T-helper 2 cell (primary cell): ENCODE data around the gene MAP2K2.

ENCODE experiments used
- DNase-seq, 5 experiments: peaks; one replicate each; pipeline versions ENCODE4 v3.0.0 to v3.0.0-alpha.2; 2012 to 2022

The MAP2K2 gene

GRCh38 chr19:4077800-4078684, 45.9 kb downstream of the MAP2K2 start:
- DNase-seq = peak in 1 of 5 experiments; percentile 49

GRCh38 chr19:4077007-4077374, 46.9 kb downstream of the MAP2K2 start:
- DNase-seq = no peak

- DNase-seq = no peak
Observed at GRCh38 chr19:4075373-4075772, 48.5 kb downstream of the MAP2K2 start.

- no peak for DNase-seq
Observed at GRCh38 chr19:4071610-4072009, 52.3 kb downstream of the MAP2K2 start.

DNA sequence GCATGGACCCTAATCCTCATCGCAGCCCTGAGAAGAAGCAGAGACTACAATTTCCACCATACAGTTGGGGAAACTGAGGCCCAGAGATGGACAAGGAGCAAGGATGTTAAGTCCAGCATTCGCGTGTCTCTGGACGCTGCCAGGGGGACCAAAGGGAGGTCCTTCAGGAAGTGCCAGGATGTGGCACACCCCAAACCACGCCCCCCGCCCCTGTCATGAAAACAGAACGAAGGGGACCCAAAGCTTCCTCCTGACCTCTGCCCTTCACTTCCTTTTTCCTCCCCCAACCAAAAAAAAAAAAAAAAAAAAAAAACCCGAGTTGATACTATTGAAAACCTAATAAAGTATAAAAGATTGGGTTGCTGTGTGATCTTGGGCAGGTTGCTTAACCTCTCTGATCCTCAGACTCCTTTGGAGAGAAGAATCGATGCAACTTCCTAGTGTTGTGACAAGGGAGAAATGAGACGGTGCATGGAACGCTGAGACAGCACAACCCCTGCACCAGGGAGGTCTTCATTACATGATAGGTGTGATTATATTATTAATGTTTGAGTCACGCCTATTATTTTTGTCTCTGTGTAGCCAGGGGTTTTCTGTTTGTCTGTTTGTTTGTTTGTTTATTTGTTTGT, 54.5 kb downstream of the MAP2K2 start:
- DNase-seq = peak in 3 of 5 experiments; percentile 26 to 85 (median 38)

- no peak for DNase-seq
Observed at GRCh38 chr19:4068047-4068966, 55.6 kb downstream of the MAP2K2 start.

- DNase-seq = peak in 1 of 5 experiments; percentile 55
Observed at GRCh38 chr19:4067396-4068046, 56.4 kb downstream of the MAP2K2 start.

GRCh38 chr19:4066682-4067395, 57.1 kb downstream of the MAP2K2 start, which contains the start of gene ZBTB7A:
Gene ZBTB7A, minus strand, starts transcription at chr19:4066899. Its CDS starts 11,667 bp downstream, at chr19:4055232.
- DNase-seq = peak; percentile 56 to 91 (median 73)

DNA sequence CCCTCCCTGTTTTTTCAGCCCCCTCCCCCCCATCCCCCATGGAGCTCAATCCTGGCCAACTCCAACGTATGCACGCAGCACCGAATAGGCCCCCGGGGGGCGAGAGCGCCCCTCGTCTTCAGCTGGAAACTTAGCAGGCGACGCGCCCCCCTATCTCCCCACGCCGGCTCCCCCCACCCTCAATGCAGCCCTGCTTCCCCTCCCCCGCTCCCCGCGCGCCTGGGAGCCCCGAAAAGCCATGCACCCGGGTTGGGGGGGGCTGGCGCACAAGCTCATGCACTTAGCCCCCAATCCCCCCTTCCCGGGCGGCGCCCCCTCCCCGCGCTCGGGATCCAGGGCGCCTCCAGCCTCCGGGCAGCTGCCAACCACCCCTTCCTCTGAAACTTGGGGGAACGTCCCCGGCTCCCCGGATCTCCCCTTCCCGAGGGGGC, 57.7 kb downstream of the MAP2K2 start:
- peak in 2 of 5 experiments; percentile 41 to 56 for DNase-seq

DNA sequence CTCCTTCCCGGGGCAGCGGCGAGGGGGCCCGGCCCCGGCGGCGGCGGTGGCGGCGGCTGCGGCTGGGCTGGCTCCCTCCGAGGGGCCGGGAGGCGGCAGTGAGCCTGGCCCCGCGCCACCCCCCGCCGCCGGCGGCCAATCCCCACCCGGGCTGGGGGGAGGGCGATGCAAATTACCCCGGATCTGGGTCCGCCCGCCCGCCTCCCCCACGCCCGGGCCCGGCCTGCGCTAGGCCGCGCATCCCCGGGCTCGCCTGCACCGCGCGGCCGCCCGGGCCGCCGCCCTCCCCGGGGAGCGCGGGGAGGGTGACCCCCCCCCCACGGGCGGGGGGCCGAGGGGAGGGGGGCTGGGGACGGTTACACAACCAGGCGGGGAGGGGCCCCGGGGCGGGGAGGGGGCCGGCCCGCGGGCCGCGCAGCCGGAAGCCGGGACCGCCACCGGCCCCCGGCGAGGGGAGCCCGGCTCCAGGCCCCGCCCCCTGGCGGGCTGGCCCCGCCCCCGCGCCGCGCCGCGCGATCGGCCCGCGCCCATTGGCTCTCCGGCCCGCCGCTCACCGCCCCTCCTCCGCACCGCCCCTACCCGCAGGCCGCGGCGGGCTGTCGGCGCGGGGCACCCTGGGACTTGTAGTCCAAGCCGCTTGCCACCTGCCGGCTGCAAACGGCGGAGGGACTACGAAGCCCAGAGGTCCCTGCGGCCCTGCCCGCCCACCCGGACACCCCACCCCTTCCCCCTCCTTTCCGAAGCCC, 58.3 kb downstream of the MAP2K2 start:
- DNase-seq = peak; percentile 94 to 99 (median 97)

DNA sequence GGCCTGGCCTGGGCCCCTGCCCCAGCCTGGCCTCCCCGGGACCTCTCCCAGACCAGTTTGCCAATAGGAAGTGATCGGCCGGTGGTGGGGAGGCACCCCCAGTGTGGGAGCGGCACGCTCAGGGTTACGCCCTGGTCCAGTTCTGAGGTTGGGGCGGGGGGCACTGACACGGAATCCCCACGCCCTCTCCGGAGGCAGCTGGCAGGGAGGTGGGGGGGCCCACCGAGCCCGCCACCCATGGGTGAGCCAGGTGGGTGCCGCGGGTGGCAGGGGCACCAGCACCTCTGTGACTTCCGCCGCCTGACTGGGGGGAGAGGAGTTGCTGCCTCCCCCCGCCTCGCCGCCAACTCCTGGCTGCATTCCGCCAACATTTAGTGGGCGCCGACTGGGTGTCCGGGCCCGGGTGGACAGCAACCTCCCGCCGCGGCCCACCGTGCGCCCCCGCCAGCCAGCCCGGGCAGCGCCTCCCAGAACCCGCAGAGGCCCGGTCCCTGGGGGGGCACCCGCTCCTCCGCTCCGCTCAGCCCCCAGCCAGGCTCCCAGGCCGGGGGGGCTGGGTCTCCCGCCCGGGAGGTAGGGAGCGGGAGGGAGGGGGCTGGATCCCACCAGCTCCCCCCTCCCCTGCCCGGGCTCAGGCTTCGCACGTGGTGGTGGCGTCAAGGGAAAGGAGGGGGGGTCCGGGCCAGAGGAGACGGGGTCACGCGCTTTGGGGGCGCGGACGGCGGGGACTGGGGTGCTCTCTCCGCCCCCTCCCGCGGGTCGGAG, 59.2 kb downstream of the MAP2K2 start:
- DNase-seq = peak in 3 of 5 experiments; percentile 40 to 62 (median 58)

DNA sequence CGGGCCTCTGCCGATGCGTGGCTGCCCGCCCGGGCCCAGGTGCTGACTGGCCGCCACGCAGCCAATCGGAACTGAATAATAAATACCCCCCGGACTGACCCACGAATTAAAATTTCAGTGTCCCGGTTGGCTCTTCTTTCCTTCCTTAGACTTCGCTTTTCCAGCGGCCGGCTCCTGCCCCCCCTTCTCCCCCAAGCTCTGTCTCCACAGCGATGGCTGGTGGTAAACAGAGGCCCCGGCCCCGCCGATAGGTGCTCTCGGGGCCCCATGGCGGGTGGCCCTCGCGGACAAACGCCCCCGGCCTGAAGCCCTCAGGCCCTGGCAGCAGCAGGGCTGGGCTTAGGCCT, 59.8 kb downstream of the MAP2K2 start:
- DNase-seq = no peak

DNA sequence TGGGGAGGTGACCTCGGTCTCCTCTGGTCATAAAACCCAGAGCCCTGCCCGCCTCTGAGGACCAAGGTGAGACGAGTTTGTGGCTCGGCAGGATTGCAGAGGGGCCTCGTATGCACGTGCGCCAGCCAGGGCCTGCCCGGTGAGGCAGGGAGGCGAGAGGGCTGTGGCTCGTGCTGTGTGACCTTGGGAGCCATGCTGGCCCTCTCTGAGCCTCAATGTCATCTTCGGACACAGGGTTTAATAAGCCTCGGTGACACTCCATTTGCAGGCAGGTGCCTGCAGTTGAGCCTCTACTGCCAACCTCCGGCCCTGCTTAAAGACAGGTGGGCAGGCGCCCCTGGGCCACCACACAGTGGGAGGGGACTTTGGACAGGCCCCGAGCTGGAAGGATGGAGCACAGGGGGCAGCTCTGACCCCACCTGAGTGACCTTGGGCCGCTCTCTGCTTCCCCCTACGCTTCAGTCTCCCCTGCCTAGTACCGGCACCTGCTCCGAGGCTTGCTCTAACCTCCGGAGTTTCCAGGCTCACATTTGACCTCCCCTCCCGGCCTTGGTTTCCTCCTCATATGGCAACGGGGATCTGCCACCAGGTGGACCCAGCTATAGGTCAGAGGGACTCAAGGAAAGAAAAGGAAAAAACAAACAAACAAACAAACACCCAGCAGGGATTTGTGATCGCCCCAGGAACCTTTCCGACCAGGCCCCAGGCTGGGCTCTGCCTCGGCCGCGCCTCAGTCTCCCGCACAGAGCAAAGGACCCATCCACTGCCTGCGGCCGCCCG, 60.4 kb downstream of the MAP2K2 start:
- no peak for DNase-seq

DNA sequence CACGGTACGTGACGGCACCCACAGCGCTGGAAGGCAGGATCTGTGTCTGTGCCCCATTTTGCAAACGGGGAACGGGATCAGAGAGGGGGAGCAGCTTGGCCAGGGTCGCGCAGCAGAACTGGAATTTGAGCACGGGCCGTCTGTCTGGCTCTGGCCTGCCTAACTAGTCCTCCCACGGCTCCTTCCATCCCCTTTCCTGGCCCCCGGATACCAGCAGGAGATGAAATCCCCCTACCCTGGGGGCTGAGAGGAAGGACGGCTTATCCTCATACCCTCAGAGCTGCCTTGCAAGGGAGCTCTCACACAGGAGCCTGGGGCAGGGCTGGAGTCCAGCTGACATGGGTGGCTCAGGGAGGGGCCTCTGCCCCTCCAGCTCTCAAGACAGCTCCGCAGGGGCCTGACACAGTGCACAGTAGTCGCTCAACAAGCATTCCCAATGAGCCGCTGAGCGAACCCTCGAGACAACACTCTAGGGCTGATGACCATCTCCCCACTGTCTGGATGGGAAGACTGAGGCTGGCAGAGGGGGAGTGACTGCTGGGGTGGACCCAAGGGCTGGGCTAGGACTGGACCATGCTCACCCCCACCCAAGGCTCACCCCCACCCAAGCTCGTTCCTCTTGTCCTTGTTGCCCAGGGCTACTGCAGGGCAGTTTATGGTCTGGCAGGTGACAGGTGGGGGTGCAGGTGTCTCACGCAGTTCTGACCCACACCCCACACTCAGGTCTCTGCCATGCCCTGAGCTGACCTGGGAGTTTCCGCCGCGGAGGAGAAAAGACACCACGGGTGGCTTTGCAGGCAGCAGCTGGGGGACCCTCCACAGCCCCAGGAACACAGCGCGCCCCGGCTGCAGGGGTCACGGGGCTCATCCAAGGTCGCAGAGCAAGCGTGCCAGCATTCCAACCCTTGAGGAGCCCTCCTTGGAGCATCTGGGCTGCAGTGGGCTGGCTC, 61.2 kb downstream of the MAP2K2 start:
- no peak for DNase-seq

DNA sequence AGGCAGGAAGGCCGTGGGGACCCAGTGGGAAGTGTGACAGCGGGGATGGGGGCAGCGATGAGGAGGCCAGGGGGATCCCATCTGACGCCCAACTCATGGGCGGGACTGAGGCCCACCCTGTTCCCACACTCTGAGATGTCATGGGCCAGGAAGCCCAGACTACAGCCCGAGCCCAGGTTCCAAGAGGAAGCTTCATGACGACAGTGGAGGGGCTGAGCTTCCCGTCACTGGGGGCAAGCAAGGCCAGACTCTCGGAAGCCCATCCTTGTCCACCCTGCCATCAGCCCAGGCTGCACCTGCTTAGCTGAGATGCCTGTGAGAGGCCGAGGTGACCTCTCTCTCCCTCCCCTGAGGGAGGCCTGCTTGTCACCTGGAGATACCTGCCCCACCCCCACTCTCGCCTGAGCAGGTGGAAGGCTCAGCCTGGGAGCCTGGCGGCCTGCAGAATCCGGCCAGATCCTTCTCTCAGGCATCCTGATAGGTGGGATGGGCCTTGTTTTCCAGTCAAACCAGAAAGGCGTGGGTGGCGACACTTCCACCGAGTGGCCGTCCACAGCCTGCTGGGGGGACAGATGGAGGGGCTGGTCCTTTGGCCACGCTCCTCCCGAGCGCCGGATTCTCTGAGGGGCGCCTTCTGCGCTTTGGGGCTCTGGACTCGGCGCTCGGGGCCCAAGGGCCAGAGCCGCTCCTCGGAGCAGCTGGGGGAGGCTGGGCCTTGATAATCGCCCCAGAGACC, 62.1 kb downstream of the MAP2K2 start:
- no peak for DNase-seq

DNA sequence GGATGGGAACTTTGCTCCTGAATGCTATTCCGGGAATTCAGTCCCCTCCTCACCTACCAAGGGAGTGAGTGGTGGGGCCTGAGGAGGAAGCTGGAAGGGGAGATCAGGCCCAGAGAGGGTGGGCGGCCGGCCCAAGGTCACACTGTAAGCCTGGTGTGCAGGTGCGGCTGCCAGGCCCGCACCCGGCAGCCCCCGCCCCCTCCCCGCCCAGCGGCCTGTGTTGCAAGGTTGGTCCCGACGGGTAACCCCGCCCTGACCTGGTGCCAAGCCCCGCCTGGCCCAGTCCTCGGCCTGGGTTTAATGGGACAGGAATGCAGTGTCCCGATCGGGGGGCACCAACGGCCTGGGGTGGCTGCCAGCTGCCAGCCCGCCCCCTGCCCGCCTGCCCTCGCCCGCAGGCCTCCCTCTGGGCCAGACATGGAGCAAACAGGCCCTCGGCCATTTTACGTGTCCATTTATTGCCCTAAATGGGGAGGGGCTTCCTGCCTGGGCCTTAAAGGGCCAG, 62.7 kb downstream of the MAP2K2 start:
- peak in 1 of 5 experiments; percentile 42 for DNase-seq

GRCh38 chr19:4060621-4061177, 63.2 kb downstream of the MAP2K2 start:
- no peak for DNase-seq
